Ascending aorta (tissue), 2 donors: Measurements from ENCODE around the gene DNAH14. TPM values are rescaled to one million over a fixed set of nuclear protein-coding genes. Genes with fewer than 3 reads are reported as not detected.
"Not testable (repeated sequence)": the region's sequence is repeated elsewhere in the genome, so short reads cannot be mapped to it uniquely, and the experiment has no call there.

Experiments used
- DNase-seq, 2 donors: peaks; one replicate each; pipeline ENCODE4 v3.0.0-alpha.2; 2019; ENCODE audit warnings: low spot score in 2 of 2
- H3K27ac ChIP-seq, 2 donors: fragments of 200-600 bp; sonication (generic); one replicate each; pipeline ENCODE4 v1.5.1; 2016 to 2017; ENCODE audit warnings: mild to moderate bottlenecking in 1 of 2
- H3K27me3 ChIP-seq: fragments of 200-600 bp; sonication (generic); one replicate; pipeline ENCODE4 v1.5.1; 2017
- H3K36me3 ChIP-seq, 2 donors: fragments of 200-600 bp; sonication (generic); one replicate each; pipeline ENCODE4 v1.5.1; 2016
- H3K4me1 ChIP-seq, 2 donors: fragments of 200-600 bp; sonication (generic); one replicate each; pipeline ENCODE4 v1.5.1; 2016 to 2017; ENCODE audit warnings: mild to moderate bottlenecking in 1 of 2
- H3K4me3 ChIP-seq, 2 donors: fragments of 200-600 bp; sonication (generic); one replicate each; pipeline ENCODE4 v1.5.1; 2016 to 2017; ENCODE audit warnings: mild to moderate bottlenecking in 1 of 2
- H3K9me3 ChIP-seq, 2 donors: fragments of 200-600 bp; sonication (generic); one replicate each; pipeline ENCODE4 v1.5.1; 2016
- CTCF ChIP-seq, 3 experiments: fragments of 200-600 bp in 2 of 3; fragments of 450-650 bp in 1 of 3; sonication (generic) in 2 of 3; IDR thresholded peaks; one replicate each; pipeline ENCODE4 v1.5.1; 2016 to 2019; ENCODE audit warnings: antibody characterized with exemption in 3 of 3, mild to moderate bottlenecking in 1 of 3, moderate library complexity in 1 of 3
- intact Hi-C: fragments of 100-400 bp; cut with DNase I; formaldehyde crosslinking; loops from one replicate; pipeline ENCODE4 v1.15.1; 2023
- total RNA-seq: library from RNA; depleted of rRNA; stranded (reverse); fragments of >200 nt; gene quantifications from one replicate; pipeline ENCODE4 v1.1.0, GENCODE V29; 2016

Gene DNAH14
- total RNA-seq, 1 donor from 2014 or later, result 1.4 TPM

DNA sequence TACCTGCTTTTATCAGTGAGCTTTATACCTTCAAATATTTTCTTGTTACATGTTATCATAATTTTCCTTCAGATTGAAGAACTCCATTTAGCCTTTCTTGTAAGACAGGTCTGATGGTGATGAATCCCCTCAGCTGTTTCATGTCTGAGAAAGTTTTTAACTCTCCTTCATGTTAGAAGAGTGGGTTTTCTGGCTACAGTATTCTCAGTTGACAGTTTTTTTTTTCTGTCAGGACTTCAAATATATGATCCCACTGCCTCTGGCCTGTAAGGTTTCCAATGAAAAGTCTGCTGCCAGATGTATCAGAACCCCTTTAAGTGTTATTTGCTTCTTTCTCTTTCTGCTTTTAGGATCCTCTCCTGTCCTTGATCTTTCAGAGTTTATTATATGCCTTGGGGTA is 250.2 kb downstream of the DNAH14 start:
- Histone ChIP-seq H3K27me3 (no peaks in the 10 kb centered on the region), H3K4me1 (no peaks in the 10 kb centered on the region), H3K4me3 (no peak overlapping the region), H3K36me3 (no peaks in the 10 kb centered on the region), H3K9me3 (peaks cover 4 to 5% of the 10 kb centered on the region in 2 donors), H3K27ac (no peak overlapping the region)
- no peak for DNase-seq
- no peak for TF ChIP-seq CTCF (IDR thresholded peaks at IDR 0.05)
- intact Hi-C loops, result no loop called here

DNA sequence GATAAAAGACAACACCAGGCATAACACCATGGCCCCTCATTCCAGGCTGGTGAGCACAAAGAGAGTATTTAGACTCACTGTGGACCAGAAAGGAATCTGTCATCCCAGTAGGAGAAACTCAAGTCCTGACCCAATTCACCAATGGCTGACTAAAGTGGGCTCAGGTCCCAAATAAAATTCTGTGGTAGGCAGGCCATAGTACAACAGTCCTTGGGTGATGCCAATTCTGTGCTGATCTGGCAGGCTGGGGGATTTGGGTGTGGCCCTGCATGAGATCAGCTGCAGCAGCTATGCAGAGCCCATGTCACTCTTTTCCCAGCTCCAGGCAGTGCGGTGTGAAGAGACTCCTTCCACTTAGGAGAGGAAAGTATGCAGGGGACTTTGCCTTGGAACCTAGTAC is 253.2 kb downstream of the DNAH14 start:
- TF ChIP-seq CTCF (IDR thresholded peaks at IDR 0.05), result no peak
- no peak for DNase-seq
- H3K27ac ChIP-seq, result no peak overlapping the region
- H3K36me3 ChIP-seq, result no peaks in the 10 kb centered on the region
- no peaks in the 10 kb centered on the region for H3K4me1 ChIP-seq
- intact Hi-C loops, result no loop called here
- H3K4me3 ChIP-seq, result no peak overlapping the region
- H3K9me3 ChIP-seq, result peaks cover 3 to 4% of the 10 kb centered on the region in 2 donors
- no peaks in the 10 kb centered on the region for H3K27me3 ChIP-seq

GRCh38 chr1:225191199-225191753 is 261.8 kb downstream of the DNAH14 start:
- no peak for DNase-seq
- intact Hi-C loops, result no loop called here
- no peak for TF ChIP-seq CTCF (IDR thresholded peaks at IDR 0.05)
- no peaks in the 10 kb centered on the region for H3K4me1 ChIP-seq
- no peak overlapping the region for H3K4me3 ChIP-seq
- no peaks in the 10 kb centered on the region for H3K36me3 ChIP-seq
- no peaks in the 10 kb centered on the region for H3K27me3 ChIP-seq
- H3K27ac ChIP-seq, result no peak overlapping the region
- peaks cover 0 to 6% of the 10 kb centered on the region in 2 donors for H3K9me3 ChIP-seq

GRCh38 chr1:225201447-225201846 is 272.0 kb downstream of the DNAH14 start:
- DNase-seq, result no peak
- intact Hi-C loops, result no loop called here
- Histone ChIP-seq H3K9me3 (no peaks in the 10 kb centered on the region), H3K36me3 (no peaks in the 10 kb centered on the region), H3K27me3 (no peaks in the 10 kb centered on the region), H3K4me1 (no peaks in the 10 kb centered on the region), H3K27ac (no peak overlapping the region), H3K4me3 (no peak overlapping the region)
- TF ChIP-seq CTCF (IDR thresholded peaks at IDR 0.05), result no peak

- Histone ChIP-seq H3K27ac (no peak overlapping the region), H3K4me3 (no peak overlapping the region), H3K4me1 (no peaks in the 10 kb centered on the region), H3K27me3 (no peaks in the 10 kb centered on the region), H3K9me3 (peaks cover 0 to 2% of the 10 kb centered on the region in 2 donors), H3K36me3 (no peaks in the 10 kb centered on the region)
- no peak for TF ChIP-seq CTCF (IDR thresholded peaks at IDR 0.05)
- DNase-seq, result no peak
- intact Hi-C loops, result no loop called here
Observed at GRCh38 chr1:225207791-225208190, 278.3 kb downstream of the DNAH14 start.

- no peak overlapping the region for H3K27ac ChIP-seq
- intact Hi-C loops, result no loop called here
- TF ChIP-seq CTCF (IDR thresholded peaks at IDR 0.05), result no peak
- no peaks in the 10 kb centered on the region for H3K36me3 ChIP-seq
- H3K4me1 ChIP-seq, result no peaks in the 10 kb centered on the region
- H3K27me3 ChIP-seq, result no peaks in the 10 kb centered on the region
- H3K4me3 ChIP-seq, result no peak overlapping the region
- DNase-seq, result no peak
- peaks cover 0 to 2% of the 10 kb centered on the region in 2 donors for H3K9me3 ChIP-seq
Observed at GRCh38 chr1:225209153-225209552, 279.7 kb downstream of the DNAH14 start.

- H3K27me3 ChIP-seq, intact Hi-C loops, H3K9me3 ChIP-seq, DNase-seq, H3K36me3 ChIP-seq, H3K4me3 ChIP-seq, H3K4me1 ChIP-seq, H3K27ac ChIP-seq: not testable (repeated sequence)
Observed at GRCh38 chr1:225210180-225210579, 280.7 kb downstream of the DNAH14 start.

GRCh38 chr1:225211694-225212442 is 282.4 kb downstream of the DNAH14 start:
- H3K36me3 ChIP-seq, H3K4me1 ChIP-seq, H3K27ac ChIP-seq, DNase-seq, H3K9me3 ChIP-seq, H3K27me3 ChIP-seq, intact Hi-C loops, H3K4me3 ChIP-seq: not testable (repeated sequence)
